HG03103 (cell line): Measurements from ENCODE around the gene EIF3I.

Experiments used
- ATAC-seq: cut with Tn5 transposase; IDR thresholded peaks from one replicate; pipeline ENCODE4 v1.9.1; 2021; ENCODE audit warnings: low read depth; ENCODE audit not compliant: unreplicated experiment

The EIF3I gene

DNA sequence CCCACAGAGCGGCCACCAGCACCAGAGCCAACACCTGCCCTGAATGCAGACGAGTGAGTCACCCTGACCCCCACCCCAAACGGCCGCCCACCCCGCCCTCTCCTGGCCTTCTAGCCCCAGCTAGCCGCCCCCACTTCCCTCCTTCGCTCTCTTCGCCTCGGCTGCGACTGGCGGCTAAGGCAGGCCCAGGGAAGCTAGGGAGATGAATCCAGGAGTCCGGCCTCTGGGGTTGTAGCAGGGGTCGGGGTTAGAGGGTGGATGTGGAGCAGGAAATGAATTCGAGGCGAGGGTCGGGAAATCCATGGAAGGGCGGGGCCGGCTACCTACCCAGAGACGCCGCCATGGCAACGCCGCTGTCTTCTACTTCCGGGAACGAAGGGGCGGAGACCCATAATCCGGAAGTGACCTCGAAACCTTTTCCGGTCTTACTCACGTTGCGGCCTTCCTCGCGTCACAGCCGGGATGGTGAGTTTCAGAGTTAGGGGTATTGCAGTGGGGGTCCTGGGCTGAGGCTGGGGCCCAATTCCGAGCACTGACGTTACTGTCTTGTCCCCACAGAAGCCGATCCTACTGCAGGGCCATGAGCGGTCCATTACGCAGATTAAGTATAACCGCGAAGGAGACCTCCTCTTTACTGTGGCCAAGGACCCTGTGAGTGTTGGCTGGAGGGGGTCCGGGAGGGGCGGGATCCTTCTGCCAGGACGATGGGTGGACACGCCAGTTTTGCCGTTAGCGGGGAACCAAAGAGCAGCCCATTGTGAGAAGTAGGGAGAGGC, at the start of gene EIF3I, which contains the start of gene TMEM234:
EIF3I (plus strand) TSS at position 428 of the 776 bp plus-strand sequence; CDS start at position 463, 35 bp downstream.
TMEM234 (minus strand) TSS at position 374 of the 776 bp plus-strand sequence; CDS start at position 343, 31 bp downstream.
- ATAC-seq: peak; percentile 82

DNA sequence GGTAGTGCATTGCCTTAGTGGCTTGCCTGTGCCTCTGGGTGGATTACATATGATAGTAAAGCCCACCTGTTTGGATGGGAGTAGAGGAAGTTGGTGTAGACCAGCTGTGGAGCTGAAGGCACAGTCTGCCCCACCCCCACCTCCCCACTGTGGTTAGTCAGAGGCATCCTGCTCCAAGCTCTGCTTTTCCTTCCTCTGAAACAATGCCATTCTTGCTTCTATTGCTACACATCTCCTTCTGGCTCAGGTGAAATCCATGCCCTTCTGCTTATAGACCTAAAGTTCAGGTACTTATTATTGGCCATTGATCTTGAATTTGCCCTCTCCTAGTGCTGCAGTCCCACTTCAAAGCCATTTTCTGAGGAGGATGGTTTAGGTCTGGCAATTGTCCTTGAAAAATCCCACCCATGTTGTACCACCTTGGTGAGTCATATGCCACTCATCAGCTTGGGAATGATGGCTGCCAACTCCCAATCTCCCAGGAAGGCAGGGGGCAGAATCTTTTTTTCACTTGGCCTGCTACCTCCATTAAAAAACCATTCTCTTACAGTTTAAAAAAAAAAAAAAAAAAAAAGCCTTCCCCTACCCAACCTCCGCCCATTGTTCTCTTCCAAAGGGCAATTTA, 49.5 kb upstream of the EIF3I start:
- no peak for ATAC-seq

DNA sequence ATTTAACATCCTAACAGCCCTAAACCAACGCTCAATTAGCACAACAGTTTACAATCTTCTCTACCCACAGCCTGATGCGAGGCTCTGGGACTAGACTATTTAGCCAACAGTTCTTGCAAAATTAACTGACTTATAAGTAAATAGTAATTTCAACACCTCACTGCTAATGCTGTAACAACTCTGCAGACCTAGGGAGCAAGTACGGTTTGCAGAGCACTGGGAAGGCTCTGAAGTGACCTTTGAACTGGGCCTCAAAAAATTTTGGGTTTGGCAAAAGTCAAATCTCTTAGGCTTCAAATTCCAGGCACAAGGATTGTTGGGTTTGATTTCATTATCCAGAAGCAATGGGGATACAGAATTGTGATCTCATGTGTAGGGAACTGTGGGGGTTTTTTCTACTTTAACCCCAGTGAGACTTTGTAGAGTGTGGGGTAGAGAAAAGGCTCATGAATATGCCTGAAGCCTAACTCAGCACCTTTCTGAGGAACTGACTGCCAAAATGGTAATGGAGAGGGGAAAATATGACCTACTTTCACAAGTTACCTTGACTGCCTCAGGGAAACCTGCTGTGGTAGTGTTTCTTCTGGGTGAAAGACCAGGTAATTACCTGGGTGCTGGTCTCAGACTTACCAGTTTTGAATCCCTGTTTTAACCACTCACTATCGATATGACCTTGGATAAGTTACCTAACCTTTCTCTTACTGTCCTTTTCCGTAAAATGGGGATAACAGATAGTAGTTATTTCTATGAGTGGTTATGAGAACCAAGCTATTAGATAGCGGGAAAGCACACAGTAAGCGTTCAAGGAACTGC, 43.6 kb upstream of the EIF3I start:
- ATAC-seq: no peak

- no peak for ATAC-seq
Measured at GRCh38 chr1:32179193-32179442, 43.1 kb upstream of the EIF3I start.

DNA sequence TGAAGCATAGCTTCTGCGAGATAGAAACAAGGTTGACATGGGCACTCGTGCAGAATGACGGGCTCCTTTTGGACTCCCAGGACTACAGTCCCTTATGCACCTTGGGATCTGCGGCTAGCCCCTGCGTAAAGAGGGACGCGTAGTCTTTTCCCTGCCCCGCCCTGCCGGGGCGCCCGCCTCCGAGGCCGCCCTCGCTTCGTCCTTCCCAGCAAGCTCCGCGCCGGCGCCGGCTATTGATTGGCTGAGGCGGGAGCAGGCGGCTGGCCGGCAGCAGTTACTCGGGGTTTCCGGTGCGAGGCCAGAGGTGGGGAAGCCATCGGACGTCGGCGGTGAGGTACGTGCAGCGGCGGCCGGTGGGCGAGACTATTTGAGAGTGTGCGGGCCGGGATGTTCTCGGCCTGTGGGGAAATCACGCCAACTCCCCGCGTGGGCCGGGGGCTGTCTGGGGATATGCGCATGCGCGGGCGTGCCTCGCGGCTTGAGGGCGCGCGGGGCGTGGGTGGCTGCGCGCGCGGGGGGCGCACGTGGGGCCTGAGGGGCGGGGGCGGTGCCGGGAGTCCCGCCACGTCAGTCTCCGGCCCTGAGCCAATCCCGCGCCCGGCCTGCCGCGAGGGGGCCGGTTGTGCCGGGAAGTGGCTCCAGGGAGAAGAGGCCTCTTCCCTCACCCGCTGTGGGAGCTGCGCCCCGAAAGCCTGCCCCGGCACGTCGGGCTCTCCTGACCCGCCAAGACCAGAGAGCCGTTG, 42.6 kb upstream of the EIF3I start, which contains the start of gene TXLNA:
TXLNA (plus strand) TSS at position 233 of the 743 bp plus-strand sequence. CDS start 671 bp downstream, outside the sequence.
- ATAC-seq: peak; percentile 75

- no peak for ATAC-seq
Measured at GRCh38 chr1:32180186-32181060, 41.8 kb upstream of the EIF3I start.

- no peak for ATAC-seq
Measured at GRCh38 chr1:32181065-32181464, 41.1 kb upstream of the EIF3I start.

- ATAC-seq: no peak
Measured at GRCh38 chr1:32181563-32181962, 40.6 kb upstream of the EIF3I start.

- no peak for ATAC-seq
Measured at GRCh38 chr1:32182060-32182459, 40.1 kb upstream of the EIF3I start.

DNA sequence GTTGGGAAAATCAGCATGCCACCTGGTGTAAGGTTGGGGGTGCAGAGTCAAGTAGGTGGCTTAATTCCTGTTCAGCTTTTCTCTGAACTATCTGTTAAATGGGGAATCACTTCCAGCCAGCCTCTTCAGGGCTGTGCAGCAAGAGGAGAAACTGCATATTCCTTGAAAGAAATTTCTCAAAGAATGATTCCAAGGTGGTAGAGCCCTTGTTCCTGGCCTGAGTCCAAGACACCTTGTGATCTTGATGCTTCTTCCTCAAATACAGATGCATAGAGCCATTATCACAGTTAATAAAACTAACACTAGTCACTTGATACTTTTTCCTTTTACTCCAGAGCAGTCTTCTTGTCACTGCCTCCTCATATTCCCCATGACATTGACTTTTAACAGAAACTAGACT, 37.6 kb upstream of the EIF3I start:
- ATAC-seq: no peak

GRCh38 chr1:32186077-32186476, 36.1 kb upstream of the EIF3I start:
- no peak for ATAC-seq

GRCh38 chr1:32186491-32186890, 35.7 kb upstream of the EIF3I start:
- no peak for ATAC-seq

- no peak for ATAC-seq
Measured at GRCh38 chr1:32187850-32188249, 34.4 kb upstream of the EIF3I start.

- no peak for ATAC-seq
Measured at GRCh38 chr1:32192220-32192948, 29.8 kb upstream of the EIF3I start.

GRCh38 chr1:32194984-32195383, 27.2 kb upstream of the EIF3I start:
- ATAC-seq: no peak

DNA sequence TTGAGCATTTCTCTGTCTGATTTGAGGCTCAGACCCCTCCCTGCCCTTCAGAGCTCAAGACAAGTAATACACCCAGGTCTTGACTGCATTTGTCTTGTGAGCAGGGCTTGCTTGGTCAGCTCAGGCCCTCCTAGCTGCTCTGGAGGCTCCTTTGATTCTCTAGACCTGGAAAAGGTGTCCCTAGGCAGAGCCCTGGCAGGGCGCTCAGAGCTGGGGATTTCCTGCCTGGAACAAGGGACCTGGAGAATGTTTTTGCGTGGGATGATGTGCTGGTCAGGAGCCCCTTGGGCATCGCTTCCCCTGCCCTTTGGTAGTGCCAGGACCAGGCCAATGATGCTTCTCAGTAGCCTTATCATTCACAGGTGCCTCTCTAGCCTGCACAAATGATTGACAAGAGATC, 26.7 kb upstream of the EIF3I start:
- ATAC-seq: no peak

GRCh38 chr1:32195972-32196823, 26.0 kb upstream of the EIF3I start:
- ATAC-seq: no peak

- ATAC-seq: no peak
Measured at GRCh38 chr1:32197074-32197473, 25.1 kb upstream of the EIF3I start.
